ENCODE measurements around the gene NDUFA7. TPM values are rescaled to one million over a fixed set of nuclear protein-coding genes. Genes with fewer than 3 reads are reported as not detected.
"Not testable (repeated sequence)": the region's sequence is repeated elsewhere in the genome, so short reads cannot be mapped to it uniquely, and the experiment has no call there.

Gene NDUFA7
- total RNA-seq, 1 donor, result 15.3 TPM

DNA sequence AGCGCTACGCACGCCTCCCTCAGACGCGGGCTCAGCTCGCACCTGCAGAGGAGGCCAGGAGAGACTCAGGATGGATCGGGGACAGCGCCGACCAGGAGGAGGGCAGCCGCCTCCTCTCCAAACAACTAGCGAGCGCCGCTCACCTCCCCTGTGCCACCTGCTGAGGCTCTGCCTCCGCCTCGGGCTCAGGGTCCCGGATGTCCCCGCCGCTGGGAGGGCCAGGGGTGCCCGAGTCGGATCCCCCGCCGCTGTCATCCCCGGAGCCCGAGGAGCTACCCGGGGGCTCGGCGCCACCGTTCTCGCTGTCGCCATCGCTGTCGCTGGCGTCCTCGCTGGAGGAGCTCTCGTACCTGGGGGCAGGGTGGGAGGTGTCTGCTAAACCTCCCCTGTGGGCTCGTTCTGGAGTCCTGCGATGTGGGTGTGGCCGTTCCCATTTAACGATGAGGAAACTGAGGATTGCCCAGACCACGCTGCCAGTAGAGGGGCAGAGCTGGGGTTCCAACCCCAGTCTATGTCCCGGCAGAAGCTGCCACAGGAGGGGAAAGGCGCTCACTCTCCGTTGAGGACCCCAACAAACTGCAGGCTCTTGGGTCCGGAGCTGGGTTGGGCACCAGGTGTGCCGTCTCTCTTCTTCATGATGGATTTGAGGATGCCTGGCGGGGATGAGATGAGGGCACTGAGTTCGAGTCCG lies 12.7 kb upstream of the NDUFA7 start:
- Histone ChIP-seq H3K4me3 (ENCODE audit: low read length) (no peak overlapping the region), H3K4me1 (ENCODE audit: insufficient read depth, low read length) (peaks cover 12% of the 10 kb centered on the region), H3K9me3 (ENCODE audit: low read depth, low read length) (no peaks in the 10 kb centered on the region), H3K27me3 (ENCODE audit: insufficient read depth, low read length) (peaks cover 33% of the 10 kb centered on the region)

DNA sequence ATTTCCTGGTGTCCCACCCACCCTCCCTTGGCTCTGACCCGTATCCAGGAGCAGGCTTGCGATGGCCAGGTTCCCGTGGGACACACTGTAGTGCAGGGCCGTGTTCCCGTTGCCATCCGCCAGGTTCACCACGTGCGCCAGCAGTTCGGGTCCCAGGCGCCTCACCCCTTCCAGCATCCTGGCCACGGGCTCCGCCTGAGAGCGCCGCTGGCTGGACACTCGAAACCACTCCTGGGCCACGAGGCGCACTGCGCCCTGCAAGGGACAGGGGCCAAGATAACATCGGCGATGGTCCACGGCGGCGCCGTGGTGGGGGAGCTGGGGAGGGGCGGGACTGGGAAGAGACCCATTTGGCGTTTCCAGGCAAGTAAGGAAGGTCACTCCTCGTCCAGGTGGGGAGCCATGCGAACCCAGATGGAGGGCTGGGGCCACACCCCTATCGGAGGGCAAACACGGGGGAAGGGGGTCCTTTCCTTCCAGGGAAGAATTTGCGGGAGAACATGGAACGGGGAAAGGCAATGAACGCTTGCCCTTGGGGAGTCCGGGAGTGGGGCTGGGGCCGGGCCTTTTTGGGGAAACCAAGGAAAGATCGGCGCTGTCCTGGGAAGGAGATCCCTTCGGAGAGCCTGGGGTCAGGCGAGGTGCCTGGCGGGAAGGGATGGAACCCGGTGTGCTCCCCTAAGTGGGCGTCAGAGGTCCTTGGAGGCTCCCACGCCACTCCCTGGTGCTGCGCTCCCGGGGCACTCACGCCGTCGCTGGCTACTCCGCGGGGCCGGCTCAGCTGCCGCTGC lies 12.0 kb upstream of the NDUFA7 start:
- Histone ChIP-seq H3K4me1 (ENCODE audit: insufficient read depth, low read length) (peaks cover 12% of the 10 kb centered on the region), H3K4me3 (ENCODE audit: low read length) (no peak overlapping the region), H3K27me3 (ENCODE audit: insufficient read depth, low read length) (peaks cover 32% of the 10 kb centered on the region), H3K9me3 (ENCODE audit: low read depth, low read length) (no peaks in the 10 kb centered on the region)

GRCh38 chr19:8331263-8331845 lies 10.2 kb upstream of the NDUFA7 start:
- Histone ChIP-seq H3K9me3 (ENCODE audit: low read depth, low read length) (no peaks in the 10 kb centered on the region), H3K27me3 (ENCODE audit: insufficient read depth, low read length) (peaks cover 26% of the 10 kb centered on the region), H3K4me1 (ENCODE audit: insufficient read depth, low read length) (peaks cover 12% of the 10 kb centered on the region), H3K4me3 (ENCODE audit: low read length) (no peak overlapping the region)

- H3K4me3 ChIP-seq (ENCODE audit: low read length), result no peak overlapping the region
- H3K4me1 ChIP-seq (ENCODE audit: insufficient read depth, low read length), result peaks cover 6% of the 10 kb centered on the region
- H3K27me3 ChIP-seq (ENCODE audit: insufficient read depth, low read length), result peaks cover 19% of the 10 kb centered on the region
- H3K9me3 ChIP-seq (ENCODE audit: low read depth, low read length), result no peaks in the 10 kb centered on the region
Observed at GRCh38 chr19:8329996-8330395, 8.8 kb upstream of the NDUFA7 start.

DNA sequence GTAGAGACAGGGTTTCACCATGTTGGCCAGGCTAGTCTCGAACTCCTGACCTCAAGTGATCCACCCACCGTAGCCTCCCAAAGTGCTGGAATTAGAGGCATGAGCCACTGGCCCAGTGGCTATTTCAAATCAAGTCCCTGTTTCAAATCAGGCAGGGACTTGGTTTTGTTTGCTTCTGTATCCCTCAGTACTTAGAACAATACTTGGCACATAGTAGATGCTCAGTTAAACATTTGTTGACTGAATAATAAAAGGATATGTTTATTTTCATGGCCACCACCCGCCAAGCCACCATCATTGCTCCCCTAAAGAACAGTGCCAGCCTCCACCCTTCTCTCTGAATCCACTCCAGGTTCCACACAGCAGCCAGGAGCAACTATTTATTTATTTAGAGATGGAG lies 4.3 kb upstream of the NDUFA7 start:
- no peaks in the 10 kb centered on the region for H3K27me3 ChIP-seq (ENCODE audit: insufficient read depth, low read length)
- H3K9me3 ChIP-seq (ENCODE audit: low read depth, low read length), result no peaks in the 10 kb centered on the region
- no peak overlapping the region for H3K4me3 ChIP-seq (ENCODE audit: low read length)
- H3K4me1 ChIP-seq (ENCODE audit: insufficient read depth, low read length), result peaks cover 18% of the 10 kb centered on the region

- Histone ChIP-seq H3K9me3 (ENCODE audit: low read depth, low read length) (no peaks in the 10 kb centered on the region), H3K4me1 (ENCODE audit: insufficient read depth, low read length) (peaks cover 28% of the 10 kb centered on the region), H3K27me3 (ENCODE audit: insufficient read depth, low read length) (no peaks in the 10 kb centered on the region), H3K4me3 (ENCODE audit: low read length) (no peak overlapping the region)
Observed at GRCh38 chr19:8324186-8325050, 3.2 kb upstream of the NDUFA7 start.

DNA sequence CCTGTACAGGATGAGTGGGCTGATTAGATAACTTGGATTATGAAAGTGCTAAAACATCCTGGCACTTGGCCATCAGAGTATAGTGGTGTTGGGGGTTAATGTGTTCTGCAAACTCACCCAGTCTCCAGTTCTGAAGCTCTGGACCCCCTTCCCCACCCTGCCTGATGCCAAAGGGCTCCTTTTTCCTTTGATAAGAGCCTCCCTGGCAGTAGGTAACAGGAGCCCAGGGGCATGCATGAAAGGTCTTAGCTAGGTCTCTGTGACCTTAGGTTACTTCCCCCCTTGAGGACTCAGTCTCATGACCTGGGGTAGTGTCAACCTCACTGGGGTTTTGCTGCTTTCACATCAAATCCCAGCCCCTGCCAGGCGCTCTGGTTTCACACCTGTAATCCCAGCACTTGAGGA lies 2.6 kb upstream of the NDUFA7 start:
- no peak overlapping the region for H3K4me3 ChIP-seq (ENCODE audit: low read length)
- no peaks in the 10 kb centered on the region for H3K9me3 ChIP-seq (ENCODE audit: low read depth, low read length)
- no peaks in the 10 kb centered on the region for H3K27me3 ChIP-seq (ENCODE audit: insufficient read depth, low read length)
- H3K4me1 ChIP-seq (ENCODE audit: insufficient read depth, low read length), result peaks cover 28% of the 10 kb centered on the region

DNA sequence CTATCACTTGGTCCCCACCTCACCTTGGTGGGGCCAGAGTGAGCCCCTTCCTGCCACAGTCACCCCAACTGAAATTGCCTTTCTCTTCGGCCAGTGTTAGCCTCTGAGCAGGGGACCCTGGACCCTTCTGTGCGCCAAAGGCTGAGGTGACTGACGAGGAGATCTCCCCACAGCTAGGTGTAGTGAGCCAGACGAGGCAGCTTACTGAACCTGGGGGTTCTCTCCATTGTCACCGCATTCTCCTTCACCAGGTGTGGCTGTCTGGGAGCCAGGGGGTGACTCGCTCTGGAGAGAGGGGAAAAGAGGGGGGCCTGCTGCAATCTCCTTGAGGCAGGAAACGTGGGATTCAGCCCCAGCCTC lies 1.4 kb upstream of the NDUFA7 start:
- peaks cover 28% of the 10 kb centered on the region for H3K4me1 ChIP-seq (ENCODE audit: insufficient read depth, low read length)
- no peak overlapping the region for H3K4me3 ChIP-seq (ENCODE audit: low read length)
- no peaks in the 10 kb centered on the region for H3K27me3 ChIP-seq (ENCODE audit: insufficient read depth, low read length)
- H3K9me3 ChIP-seq (ENCODE audit: low read depth, low read length), result no peaks in the 10 kb centered on the region

DNA sequence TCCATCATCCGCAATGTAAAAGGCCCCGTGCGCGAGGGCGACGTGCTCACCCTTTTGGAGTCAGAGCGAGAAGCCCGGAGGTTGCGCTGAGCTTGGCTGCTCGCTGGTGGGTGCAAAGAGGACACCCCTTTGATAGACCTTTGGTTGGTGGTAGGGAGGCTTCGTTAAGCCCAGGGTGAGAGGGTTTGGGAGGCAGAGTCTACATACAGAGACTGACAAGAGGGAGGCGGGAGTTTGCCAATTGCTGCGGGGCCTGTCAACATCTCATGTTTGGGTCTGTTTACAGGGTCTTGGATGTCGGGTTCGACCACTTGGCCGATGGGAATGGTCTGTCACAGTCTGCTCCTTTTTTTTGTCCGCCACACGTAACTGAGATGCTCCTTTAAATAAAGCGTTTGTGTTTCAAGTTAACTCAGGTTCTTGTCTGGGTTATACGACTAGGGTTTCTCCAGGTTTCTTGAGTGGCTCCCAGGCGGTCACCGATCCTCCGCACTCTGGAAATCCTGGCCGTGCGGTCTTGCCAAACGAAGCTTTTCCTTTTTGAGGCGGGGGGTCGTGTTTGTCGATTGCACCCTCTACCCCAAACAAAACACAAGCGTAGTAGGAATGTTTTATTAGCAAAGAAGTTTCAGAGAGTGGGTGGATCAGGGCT lies 937 bp upstream of the NDUFA7 start:
- H3K4me3 ChIP-seq (ENCODE audit: low read length), result peak overlapping the region; percentile 77
- peaks cover 28% of the 10 kb centered on the region for H3K4me1 ChIP-seq (ENCODE audit: insufficient read depth, low read length)
- H3K9me3 ChIP-seq (ENCODE audit: low read depth, low read length), result no peaks in the 10 kb centered on the region
- H3K27me3 ChIP-seq (ENCODE audit: insufficient read depth, low read length), result no peaks in the 10 kb centered on the region

- H3K4me1 ChIP-seq (ENCODE audit: insufficient read depth, low read length), result peaks cover 28% of the 10 kb centered on the region
- H3K27me3 ChIP-seq (ENCODE audit: insufficient read depth, low read length), result no peaks in the 10 kb centered on the region
- H3K9me3 ChIP-seq (ENCODE audit: low read depth, low read length), result no peaks in the 10 kb centered on the region
- peak overlapping the region; percentile 77 for H3K4me3 ChIP-seq (ENCODE audit: low read length)
Observed at GRCh38 chr19:8320564-8321066, 560 bp downstream of the NDUFA7 start.

DNA sequence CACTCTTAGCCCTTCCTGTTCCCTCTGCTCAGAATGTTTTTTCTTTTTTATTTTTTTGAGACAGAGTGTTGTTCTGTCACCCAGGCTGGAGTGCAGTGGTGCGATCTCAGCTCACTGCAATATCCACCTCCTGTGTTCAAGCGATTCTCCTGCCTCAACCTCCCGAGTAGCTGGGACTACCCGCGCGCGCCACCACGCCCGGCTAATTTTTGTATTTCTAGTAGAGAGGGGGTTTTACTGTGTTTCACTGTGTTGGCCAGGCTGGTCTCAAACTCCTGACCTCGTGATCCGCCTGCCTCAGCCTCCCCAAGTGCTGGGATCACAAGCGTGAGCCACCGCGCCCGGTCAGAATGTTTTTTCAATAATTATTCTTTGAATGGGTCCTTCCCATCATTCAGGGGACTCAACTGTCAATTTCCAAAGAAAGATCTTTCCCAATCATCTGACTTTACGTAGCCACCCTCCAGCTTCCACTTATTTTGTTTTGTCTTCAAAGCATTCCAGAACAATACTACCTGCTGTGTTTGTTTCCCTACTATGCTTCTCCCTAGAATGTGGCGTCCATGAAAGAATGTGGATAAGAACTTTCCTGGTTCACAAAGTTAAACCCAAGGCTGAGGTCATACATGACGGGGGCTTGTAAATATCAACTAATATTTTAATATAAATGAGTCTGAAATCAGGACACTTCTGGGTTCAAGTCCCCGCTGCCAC lies 1.2 kb downstream of the NDUFA7 start:
- Histone ChIP-seq H3K9me3 (ENCODE audit: low read depth, low read length) (no peaks in the 10 kb centered on the region), H3K4me3 (ENCODE audit: low read length) (peak overlapping the region; percentile 77), H3K27me3 (ENCODE audit: insufficient read depth, low read length) (no peaks in the 10 kb centered on the region), H3K4me1 (ENCODE audit: insufficient read depth, low read length) (peaks cover 28% of the 10 kb centered on the region)

DNA sequence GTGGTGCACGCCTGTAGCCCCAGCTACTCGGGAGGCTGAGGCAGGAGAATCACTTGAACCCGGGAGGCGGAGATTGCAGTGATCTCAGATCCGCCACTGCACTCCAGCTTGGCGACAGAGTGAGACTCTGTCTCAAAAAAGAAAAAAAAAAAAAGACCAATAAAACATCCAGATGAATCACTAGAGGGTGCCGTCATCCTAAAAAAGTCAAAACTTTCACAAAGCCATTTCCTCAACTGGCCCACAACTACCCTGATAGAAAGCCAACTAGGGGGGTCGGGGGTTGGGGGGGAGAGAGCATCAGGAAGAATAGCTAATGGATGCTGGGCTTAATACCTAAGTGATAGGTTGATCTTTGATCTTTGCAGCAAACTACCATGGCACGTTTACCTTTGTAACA lies 2.3 kb downstream of the NDUFA7 start:
- not testable (repeated sequence) for H3K4me3 ChIP-seq (ENCODE audit: low read length); H3K27me3 ChIP-seq (ENCODE audit: insufficient read depth, low read length); H3K9me3 ChIP-seq (ENCODE audit: low read depth, low read length)
- H3K4me1 ChIP-seq (ENCODE audit: insufficient read depth, low read length), result peaks cover 28% of the 10 kb centered on the region

DNA sequence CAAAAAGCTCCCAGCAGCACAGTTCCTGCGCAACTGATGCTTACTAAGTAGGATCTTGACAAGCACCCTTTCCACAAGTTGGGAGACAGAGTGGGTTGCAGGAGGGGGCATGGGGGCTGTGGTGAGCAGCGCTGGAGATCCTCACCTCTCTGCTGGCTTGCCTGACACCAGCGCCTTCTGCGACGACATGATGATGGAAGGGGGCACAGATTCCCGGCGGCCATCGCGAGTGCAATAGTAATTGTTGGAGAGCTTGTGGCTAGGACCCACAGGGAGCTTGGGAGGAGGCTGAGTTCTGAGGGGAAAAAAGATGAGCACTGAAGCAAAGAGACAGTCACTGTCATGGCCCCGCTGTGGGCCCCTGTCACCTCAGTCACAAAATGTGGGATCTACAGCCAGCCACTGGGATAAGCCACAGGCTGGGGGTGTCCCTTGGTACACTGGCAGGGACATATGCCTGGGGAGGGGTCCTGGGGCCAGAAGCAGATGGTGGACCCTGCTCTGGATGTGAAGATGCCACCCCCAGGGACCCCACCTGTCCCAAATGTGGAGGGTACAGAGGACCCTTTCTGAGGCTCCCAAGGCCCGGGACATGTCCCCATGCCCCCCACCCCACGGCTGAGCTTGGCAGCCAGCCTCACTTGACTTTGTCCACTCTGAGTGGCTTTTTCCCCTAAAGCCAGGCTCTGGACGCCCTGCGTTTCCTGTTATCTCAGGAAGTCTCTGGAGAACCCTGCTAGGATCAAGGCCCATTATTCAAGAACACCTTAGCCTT lies 4.6 kb downstream of the NDUFA7 start:
- no peak overlapping the region for H3K4me3 ChIP-seq (ENCODE audit: low read length)
- H3K27me3 ChIP-seq (ENCODE audit: insufficient read depth, low read length), result no peaks in the 10 kb centered on the region
- no peaks in the 10 kb centered on the region for H3K9me3 ChIP-seq (ENCODE audit: low read depth, low read length)
- H3K4me1 ChIP-seq (ENCODE audit: insufficient read depth, low read length), result peaks cover 14% of the 10 kb centered on the region
